Fibroblast of skin of right quadriceps (primary cell): ENCODE measurements around the gene GET4.
"Not testable (repeated sequence)": the region's sequence is repeated elsewhere in the genome, so short reads cannot be mapped to it uniquely, and the experiment has no call there.

Experiments
- DNase-seq: peaks from one replicate; pipeline ENCODE4 v3.0.0-alpha.2; 2013

Gene GET4

GRCh38 chr7:900331-901040 lies 24.1 kb downstream of the GET4 start:
- no peak for DNase-seq

- no peak for DNase-seq
Observed at GRCh38 chr7:901041-901387, 24.7 kb downstream of the GET4 start.

GRCh38 chr7:901388-902154 lies 25.2 kb downstream of the GET4 start:
- DNase-seq, result peak; percentile 85

DNA sequence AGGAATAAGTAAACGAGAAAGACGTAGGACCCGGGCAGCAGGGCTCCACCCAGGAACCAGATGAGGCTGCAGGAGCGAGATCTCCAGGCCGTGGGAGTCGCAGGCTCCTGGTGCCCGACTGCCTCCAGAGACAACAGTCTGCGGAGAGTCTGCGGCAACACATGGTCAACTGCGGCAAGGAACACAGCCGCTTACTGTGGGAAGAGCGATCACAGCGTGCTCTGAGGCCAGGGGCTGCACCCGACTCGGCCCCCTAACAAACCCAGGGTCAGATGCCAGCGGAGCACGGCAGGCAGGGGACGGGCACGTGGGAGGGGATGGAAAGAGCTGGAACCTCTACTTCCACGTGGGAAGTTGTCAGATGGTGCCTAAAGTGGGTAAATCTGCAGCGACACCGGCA lies 26.6 kb downstream of the GET4 start:
- DNase-seq, result no peak

DNA sequence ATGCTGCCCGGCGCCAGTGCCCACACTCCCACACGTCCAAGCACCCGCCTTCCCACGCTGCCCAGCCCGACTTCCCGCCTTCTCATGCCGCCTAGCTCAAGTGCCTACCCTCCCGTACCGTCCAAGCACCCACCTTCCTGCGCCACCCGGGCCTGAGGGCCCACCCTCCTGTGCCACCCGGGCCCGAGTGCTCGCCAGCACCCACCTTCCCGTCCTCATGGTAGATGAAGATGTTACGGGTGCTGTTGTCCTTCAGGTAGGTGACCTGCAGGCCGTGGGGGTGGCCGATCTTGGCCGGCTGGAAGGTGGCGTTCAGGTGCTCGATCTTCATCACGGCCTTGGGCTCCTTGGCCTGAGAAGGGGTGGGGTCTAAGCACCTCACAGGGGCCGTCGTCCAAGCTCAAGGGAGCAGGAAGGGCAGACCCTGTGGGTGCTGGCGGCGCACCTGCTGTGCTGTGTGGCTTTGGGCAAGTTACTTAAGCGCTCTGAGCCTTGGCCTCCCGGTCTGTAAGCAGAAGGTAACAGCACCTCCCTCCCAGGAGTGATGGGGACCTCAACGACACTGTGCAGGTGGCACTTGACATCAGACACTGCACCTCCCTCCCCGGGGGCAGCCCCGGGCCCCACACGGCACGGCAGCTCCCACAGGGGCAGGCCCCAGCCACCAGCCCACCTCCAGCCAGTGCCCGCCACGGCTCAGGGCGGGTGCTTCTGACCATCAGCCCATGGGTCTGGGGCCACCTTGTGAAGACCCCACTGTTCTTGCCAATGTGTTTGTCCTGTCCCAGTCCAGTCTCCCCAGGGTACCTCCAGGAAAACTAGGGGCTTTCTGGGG lies 27.8 kb downstream of the GET4 start:
- DNase-seq, result no peak

GRCh38 chr7:904847-905246 lies 28.5 kb downstream of the GET4 start:
- DNase-seq, result no peak

DNA sequence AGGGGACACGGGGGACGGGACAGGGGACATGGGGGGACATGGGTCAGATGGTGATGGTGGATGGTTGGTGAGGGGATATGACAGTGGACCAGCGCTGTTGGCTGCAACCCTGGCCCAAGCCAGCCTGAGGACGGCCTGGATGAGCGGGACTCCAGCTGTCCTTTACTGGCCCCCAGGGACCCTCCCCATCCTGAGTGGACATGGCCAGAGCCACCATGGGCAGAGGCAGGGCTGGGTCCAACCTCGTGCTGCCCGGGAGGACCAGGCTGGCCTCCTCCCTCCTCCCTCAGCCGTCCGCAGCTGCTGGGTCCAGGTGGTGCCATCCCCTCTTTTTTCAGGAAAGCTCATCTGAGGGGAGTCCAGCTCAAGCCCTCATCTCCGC lies 30.4 kb downstream of the GET4 start:
- DNase-seq, result no peak

GRCh38 chr7:907158-907980 lies 31.0 kb downstream of the GET4 start:
- no peak for DNase-seq

- DNase-seq, result no peak
Observed at GRCh38 chr7:908159-908581, 31.8 kb downstream of the GET4 start.

- DNase-seq, result not testable (repeated sequence)
Observed at GRCh38 chr7:908591-909357, 32.4 kb downstream of the GET4 start.

- DNase-seq, result peak; percentile 15
Observed at GRCh38 chr7:909358-910329, 33.3 kb downstream of the GET4 start.

GRCh38 chr7:910441-910861 lies 34.1 kb downstream of the GET4 start:
- DNase-seq, result no peak

GRCh38 chr7:910931-911431 lies 34.6 kb downstream of the GET4 start:
- no peak for DNase-seq

DNA sequence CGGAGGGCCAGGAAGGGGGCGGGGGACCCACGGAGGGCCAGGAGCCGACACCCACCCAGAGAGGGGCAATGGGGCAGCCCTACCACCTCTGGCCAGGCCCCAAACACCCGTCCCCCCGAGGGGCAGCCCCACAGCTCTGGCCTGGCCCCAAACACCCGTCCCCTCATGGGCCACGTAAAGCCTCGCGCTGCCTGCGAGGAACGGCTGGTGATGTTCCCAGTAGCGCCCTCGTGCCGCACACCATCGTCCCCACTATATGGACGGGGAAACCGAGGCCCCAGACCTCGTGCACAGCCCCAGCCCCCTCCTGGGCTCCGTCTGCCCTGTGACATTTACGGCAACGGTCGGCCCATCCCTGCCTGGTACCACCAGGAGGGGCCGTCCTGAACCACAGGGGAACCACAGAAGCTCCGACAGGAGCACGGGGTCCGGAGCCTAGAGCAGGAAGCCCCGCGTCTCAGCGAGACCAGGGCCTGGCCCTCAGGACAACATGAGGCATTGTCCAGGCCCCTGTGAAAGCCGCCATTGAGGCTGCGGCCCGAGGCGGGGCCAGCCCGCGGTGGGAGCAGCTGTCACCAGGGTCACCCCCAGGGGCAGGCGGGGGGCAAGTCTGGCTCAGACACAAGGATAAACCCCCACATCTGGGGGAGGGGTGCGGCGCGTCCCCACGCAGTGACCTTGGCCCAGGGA lies 35.6 kb downstream of the GET4 start:
- DNase-seq, result no peak

DNA sequence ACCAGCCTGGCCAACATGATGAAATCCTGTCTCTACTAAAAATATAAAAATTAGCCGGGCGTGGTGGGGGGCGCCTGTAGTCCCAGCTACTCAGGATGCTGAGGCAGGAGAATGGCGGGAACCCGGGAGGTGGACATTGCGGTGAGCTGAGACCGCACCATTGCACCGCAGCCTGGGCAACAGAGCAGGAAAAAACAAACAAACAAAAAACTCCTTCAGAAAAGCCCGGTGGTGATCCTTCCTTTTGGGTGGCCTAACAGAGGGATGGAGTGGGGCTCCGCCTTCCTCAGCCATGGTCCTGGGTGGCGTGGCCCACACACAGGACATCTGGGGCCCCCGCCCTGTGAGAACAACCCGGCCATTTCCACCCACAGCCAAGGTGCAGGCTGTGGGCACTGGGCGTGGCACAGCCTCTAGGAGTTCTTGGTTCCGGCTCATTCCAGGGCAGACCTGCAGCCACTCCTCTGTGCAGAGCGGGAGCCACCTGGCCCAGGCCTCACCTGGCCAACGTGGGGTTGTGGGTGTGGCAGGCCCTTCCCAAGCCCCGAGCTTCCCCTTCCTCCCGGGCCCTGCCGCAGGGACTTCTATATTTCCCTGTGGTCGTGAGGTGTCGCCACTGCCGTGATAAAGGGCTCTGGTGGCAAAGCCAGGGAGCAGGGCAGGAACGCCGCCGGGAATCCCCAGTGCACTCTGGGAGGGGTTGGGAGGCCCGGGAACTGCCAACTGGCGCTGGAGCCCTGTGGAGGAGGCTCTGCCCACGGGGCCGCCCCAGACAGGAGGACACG lies 37.6 kb downstream of the GET4 start:
- DNase-seq, result no peak

DNA sequence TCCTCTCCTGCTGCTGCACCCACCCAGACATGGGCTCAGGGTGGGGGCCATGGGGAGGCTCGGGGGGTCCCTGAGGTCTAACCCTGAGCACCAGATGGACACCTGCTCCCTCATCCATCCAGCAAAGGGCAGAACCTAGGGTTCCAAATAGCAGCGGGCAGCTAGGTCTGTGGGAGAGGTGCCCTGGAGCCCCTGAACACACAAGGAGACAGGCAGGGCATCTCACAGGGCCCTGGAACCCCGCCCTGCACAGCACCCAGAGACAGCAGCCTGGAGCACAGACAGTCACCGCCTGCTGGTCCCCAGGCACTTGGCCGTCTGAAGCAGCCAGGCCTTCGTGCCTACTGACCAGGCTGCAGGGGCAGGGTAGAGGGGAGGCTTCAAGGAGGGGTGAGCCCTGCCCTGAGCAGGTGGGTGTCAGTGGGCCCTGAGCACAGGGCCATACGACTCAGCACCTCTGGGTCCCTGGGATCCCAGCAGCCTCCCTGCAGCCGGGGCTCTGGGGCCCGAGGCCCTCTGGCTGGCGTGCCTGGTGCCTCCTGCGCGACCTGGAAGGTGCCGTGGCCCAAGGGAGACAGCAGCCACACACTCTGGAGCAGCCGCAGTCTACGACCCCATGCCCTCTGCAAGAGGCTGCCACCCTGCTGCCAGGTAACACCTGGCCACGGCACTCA lies 38.3 kb downstream of the GET4 start:
- no peak for DNase-seq

DNA sequence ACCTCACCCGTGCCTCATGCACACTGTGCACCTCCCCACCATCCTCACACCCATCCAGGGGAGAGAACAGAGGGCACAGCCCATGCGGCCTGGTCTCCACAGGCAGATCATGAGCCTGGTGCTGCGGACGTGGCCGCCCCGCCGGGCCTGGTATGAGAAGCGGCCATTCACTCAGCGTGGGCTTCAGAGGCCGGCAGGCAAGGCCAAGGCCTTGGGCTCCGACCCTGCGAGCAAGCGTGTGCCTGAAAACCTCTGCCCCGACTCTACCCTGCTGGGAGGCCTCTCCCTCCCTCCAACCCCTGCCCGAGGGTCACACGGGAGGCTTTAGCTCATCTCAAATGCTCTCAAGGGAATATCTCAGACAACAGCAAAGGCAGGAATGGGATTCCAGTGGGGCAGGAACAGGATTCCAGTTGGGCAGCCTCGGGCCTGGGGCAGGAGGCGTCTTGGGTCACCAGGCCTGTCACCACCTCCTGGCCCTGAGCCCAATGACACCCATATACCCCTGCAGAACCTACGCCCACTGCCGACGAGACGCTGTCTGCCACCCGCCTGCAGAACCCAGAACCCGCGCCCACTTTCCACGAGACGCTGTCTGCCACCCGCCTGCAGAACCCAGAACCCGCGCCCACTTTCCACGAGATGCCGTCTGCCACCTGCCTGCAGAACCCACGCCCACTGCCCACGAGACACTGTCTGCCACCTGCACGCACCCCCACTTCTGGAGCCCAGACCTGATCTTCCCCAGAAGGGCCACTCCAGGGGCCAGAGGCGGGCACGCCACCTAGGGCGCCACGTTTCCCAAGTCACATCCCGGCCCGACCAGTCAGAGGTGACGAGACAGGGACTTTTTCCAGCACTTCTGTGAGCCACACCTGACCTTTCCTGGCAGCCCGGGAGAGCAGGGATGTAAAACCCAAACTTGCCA lies 39.2 kb downstream of the GET4 start:
- DNase-seq, result no peak
